ENCODE results near the gene NIPAL4. TPM values are rescaled to one million over a fixed set of nuclear protein-coding genes. Genes with fewer than 3 reads are reported as not detected.

NIPAL4 gene
- total RNA-seq, 1 donor from 2014 or later: 10.8 TPM

DNA sequence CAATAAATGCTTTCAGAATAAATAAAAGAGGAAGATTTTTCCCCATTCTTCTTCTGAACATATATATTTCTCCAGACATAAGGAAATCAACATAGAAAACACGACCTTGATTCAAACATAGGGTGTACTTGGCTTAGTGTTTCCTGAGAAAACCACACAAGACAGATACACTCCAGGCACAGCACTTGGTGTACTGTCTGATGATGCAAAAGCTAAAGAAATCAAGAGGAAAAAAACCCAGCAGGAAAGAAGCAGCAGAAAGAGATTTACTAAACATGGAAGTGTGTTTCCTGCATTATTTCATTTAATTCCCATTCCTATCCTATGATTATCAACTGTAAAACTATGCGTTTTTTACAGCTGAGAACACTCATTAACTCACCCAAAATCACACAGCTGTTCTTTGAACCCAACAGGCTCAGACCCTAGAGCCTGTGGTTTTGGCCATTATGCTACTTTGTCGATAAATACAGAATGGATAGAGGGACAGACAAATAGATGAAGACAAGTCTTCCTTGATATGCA lies 46.1 kb downstream of the NIPAL4 start:
- H3K36me3 Mint-ChIP-seq (ENCODE audit: low read depth, unreplicated experiment): peaks cover 40% of the 10 kb centered on the region
- no peak overlapping the region for H2AFZ ChIP-seq (ENCODE audit: low read depth, low read length)
- no peak overlapping the region for H3K4me3 Mint-ChIP-seq (ENCODE audit: unreplicated experiment)
- no peaks in the 10 kb centered on the region for H3K9me3 Mint-ChIP-seq (ENCODE audit: unreplicated experiment)
- no peaks in the 10 kb centered on the region for H3K27me3 Mint-ChIP-seq (ENCODE audit: low read depth, unreplicated experiment)
- H3K27me3 ChIP-seq (ENCODE audit: insufficient read depth, low read length): no peaks in the 10 kb centered on the region
- H3K4me1 Mint-ChIP-seq (ENCODE audit: low read depth, unreplicated experiment): peaks cover 29% of the 10 kb centered on the region
- no peak for TF ChIP-seq EZH2 (IDR thresholded peaks at IDR 0.05; ENCODE audit: insufficient read depth, low read length)
- TF ChIP-seq, protein P1, sequence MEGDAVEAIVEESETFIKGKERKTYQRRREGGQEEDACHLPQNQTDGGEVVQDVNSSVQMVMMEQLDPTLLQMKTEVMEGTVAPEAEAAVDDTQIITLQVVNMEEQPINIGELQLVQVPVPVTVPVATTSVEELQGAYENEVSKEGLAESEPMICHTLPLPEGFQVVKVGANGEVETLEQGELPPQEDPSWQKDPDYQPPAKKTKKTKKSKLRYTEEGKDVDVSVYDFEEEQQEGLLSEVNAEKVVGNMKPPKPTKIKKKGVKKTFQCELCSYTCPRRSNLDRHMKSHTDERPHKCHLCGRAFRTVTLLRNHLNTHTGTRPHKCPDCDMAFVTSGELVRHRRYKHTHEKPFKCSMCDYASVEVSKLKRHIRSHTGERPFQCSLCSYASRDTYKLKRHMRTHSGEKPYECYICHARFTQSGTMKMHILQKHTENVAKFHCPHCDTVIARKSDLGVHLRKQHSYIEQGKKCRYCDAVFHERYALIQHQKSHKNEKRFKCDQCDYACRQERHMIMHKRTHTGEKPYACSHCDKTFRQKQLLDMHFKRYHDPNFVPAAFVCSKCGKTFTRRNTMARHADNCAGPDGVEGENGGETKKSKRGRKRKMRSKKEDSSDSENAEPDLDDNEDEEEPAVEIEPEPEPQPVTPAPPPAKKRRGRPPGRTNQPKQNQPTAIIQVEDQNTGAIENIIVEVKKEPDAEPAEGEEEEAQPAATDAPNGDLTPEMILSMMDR (IDR thresholded peaks at IDR 0.05; ENCODE audit: insufficient read depth, low read depth, low read length): no peak
- peaks cover 12% of the 10 kb centered on the region for H3K4me1 ChIP-seq (ENCODE audit: insufficient read depth, low read length)
- H3K4me2 ChIP-seq (ENCODE audit: low read length): no peak overlapping the region
- H3K9ac ChIP-seq (ENCODE audit: low read length): no peak overlapping the region
- DNase-seq (ENCODE audit: low read depth) (peak; percentile 66), FAIRE-seq (no peak)
- H3K27ac ChIP-seq (ENCODE audit: low read depth, low read length): peak overlapping the region; percentile 16
- H3K4me3 ChIP-seq (ENCODE audit: insufficient read depth, low read depth, low read length): no peak overlapping the region
- H3K27ac Mint-ChIP-seq (ENCODE audit: unreplicated experiment): no peak overlapping the region
- H3K9me3 ChIP-seq (ENCODE audit: insufficient read depth, low read depth, low read length): no peaks in the 10 kb centered on the region
- H4K20me1 ChIP-seq (ENCODE audit: insufficient read depth, low read length): peaks cover 35% of the 10 kb centered on the region
- peaks cover 88% of the 10 kb centered on the region for H3K36me3 ChIP-seq (ENCODE audit: insufficient read depth, low read length)
- H3K79me2 ChIP-seq (ENCODE audit: insufficient read depth, low read length): peaks cover 75% of the 10 kb centered on the region

DNA sequence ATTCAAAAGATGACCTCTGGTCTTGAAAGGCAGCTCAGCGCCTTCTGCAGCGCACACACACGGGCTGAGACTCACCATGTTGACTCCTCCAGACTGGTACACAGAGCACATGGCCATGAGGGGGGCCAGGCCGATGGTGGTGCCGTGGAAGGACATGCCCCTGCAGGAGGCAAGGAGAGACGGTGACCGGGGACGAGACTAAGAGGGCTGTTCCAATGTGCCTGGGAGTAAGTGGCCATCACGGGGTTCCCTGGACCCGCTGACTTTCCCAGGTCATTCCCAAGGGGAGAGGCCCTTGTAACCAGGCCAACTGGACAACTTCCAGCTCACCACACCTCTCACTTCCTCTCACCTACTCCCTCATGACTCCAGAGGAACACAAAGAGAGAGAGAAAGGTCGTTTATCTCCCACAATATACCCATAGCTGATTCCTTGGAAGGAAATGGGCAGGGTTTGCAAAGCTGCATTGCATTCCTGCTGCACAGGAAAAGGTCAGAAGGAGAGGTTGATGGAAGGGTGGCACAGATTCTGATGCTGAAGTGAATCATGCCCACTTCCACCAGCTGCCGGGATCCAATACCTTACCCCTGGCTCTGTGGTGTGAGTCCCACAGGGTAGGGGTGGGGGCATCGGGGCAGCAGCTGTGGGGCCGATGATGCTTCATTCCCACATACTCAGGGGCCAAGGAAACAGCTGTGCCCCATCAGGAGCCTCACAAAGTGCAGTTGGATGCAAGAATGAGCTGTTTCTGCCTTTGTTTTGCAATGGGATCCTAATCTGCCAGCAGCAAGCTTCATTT lies 47.2 kb downstream of the NIPAL4 start:
- no peaks in the 10 kb centered on the region for H3K9me3 Mint-ChIP-seq (ENCODE audit: unreplicated experiment)
- H3K4me1 Mint-ChIP-seq (ENCODE audit: low read depth, unreplicated experiment): peaks cover 39% of the 10 kb centered on the region
- peaks cover 81% of the 10 kb centered on the region for H3K36me3 ChIP-seq (ENCODE audit: insufficient read depth, low read length)
- H3K27me3 ChIP-seq (ENCODE audit: insufficient read depth, low read length): no peaks in the 10 kb centered on the region
- peak overlapping the region; percentile 27 for H3K9ac ChIP-seq (ENCODE audit: low read length)
- H3K9me3 ChIP-seq (ENCODE audit: insufficient read depth, low read depth, low read length): no peaks in the 10 kb centered on the region
- H3K4me3 Mint-ChIP-seq (ENCODE audit: unreplicated experiment): no peak overlapping the region
- no peak for TF ChIP-seq EZH2 (IDR thresholded peaks at IDR 0.05; ENCODE audit: insufficient read depth, low read length)
- TF ChIP-seq, protein P1 (IDR thresholded peaks at IDR 0.05; ENCODE audit: insufficient read depth, low read depth, low read length): no peak
- peak overlapping the region; percentile 16 for H3K27ac ChIP-seq (ENCODE audit: low read depth, low read length)
- H3K27ac Mint-ChIP-seq (ENCODE audit: unreplicated experiment): peak overlapping the region; percentile 15
- H3K79me2 ChIP-seq (ENCODE audit: insufficient read depth, low read length): peaks cover 69% of the 10 kb centered on the region
- H4K20me1 ChIP-seq (ENCODE audit: insufficient read depth, low read length): peaks cover 31% of the 10 kb centered on the region
- peaks cover 22% of the 10 kb centered on the region for H3K4me1 ChIP-seq (ENCODE audit: insufficient read depth, low read length)
- FAIRE-seq (no peak), DNase-seq (ENCODE audit: low read depth) (no peak)
- peaks cover 35% of the 10 kb centered on the region for H3K36me3 Mint-ChIP-seq (ENCODE audit: low read depth, unreplicated experiment)
- H3K27me3 Mint-ChIP-seq (ENCODE audit: low read depth, unreplicated experiment): no peaks in the 10 kb centered on the region
- H3K4me2 ChIP-seq (ENCODE audit: low read length): no peak overlapping the region
- no peak overlapping the region for H3K4me3 ChIP-seq (ENCODE audit: insufficient read depth, low read depth, low read length)
- no peak overlapping the region for H2AFZ ChIP-seq (ENCODE audit: low read depth, low read length)

DNA sequence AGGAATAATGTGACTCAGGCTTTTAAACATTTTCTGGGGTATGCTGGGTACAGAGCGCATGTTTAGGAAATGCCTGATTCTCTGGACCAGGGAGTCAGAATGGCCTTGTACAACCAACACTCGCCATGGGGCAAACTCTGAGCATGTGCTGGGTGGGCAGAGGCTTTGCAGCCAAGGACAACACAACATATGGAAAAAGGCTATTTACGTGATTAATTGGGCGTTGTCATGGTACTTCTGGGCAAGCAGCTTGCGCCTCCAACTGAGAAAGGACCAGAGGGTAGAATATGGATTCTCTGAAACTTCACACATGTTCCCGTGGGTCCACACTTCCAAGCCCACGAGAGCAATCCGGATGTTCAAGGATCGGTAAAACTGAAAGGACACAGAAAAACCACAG lies 49.1 kb downstream of the NIPAL4 start:
- Histone ChIP-seq H3K27me3 (ENCODE audit: insufficient read depth, low read length) (no peaks in the 10 kb centered on the region), H3K79me2 (ENCODE audit: insufficient read depth, low read length) (peaks cover 65% of the 10 kb centered on the region), H3K4me2 (ENCODE audit: low read length) (no peak overlapping the region), H3K4me3 (ENCODE audit: insufficient read depth, low read depth, low read length) (no peak overlapping the region), H3K9me3 (ENCODE audit: insufficient read depth, low read depth, low read length) (no peaks in the 10 kb centered on the region), H3K4me1 (ENCODE audit: insufficient read depth, low read length) (peaks cover 41% of the 10 kb centered on the region), H2AFZ (ENCODE audit: low read depth, low read length) (no peak overlapping the region), H3K36me3 (ENCODE audit: insufficient read depth, low read length) (peaks cover 75% of the 10 kb centered on the region), H3K27ac (ENCODE audit: low read depth, low read length) (peak overlapping the region; percentile 7), H3K9ac (ENCODE audit: low read length) (no peak overlapping the region), H4K20me1 (ENCODE audit: insufficient read depth, low read length) (peaks cover 31% of the 10 kb centered on the region)
- TF ChIP-seq, protein P1 (IDR thresholded peaks at IDR 0.05; ENCODE audit: insufficient read depth, low read depth, low read length): no peak
- TF ChIP-seq EZH2 (IDR thresholded peaks at IDR 0.05; ENCODE audit: insufficient read depth, low read length): no peak
- Mint-ChIP-seq H3K9me3 (ENCODE audit: unreplicated experiment) (no peaks in the 10 kb centered on the region), H3K27me3 (ENCODE audit: low read depth, unreplicated experiment) (no peaks in the 10 kb centered on the region), H3K4me1 (ENCODE audit: low read depth, unreplicated experiment) (peaks cover 40% of the 10 kb centered on the region), H3K36me3 (ENCODE audit: low read depth, unreplicated experiment) (peaks cover 30% of the 10 kb centered on the region), H3K4me3 (ENCODE audit: unreplicated experiment) (no peak overlapping the region), H3K27ac (ENCODE audit: unreplicated experiment) (no peak overlapping the region)
- FAIRE-seq (no peak), DNase-seq (ENCODE audit: low read depth) (no peak)

All from astrocyte (in vitro differentiated cells and primary cell).